CD14-positive monocyte (primary cell): ENCODE measurements around the gene TRNT1. TPM values are rescaled to one million over a fixed set of nuclear protein-coding genes. Genes with fewer than 3 reads are reported as not detected.

Source experiments
- DNase-seq, 3 donors: peaks; one replicate each; pipeline ENCODE4 v3.0.0-alpha.2; 2011 to 2022
- H2AFZ ChIP-seq: 2 replicates; pipeline ENCODE4 v1.6.0; 2012; ENCODE audit warnings: mild to moderate bottlenecking, low read depth, low read length, inconsistent platforms; ENCODE audit not compliant: insufficient read depth, poor library complexity, severe bottlenecking
- H3K27ac ChIP-seq, 2 donors: 1 replicate in 1 of 2; 2 replicates in 1 of 2; pipeline ENCODE4 v1.5.1; 2012 to 2013; ENCODE audit warnings: low read length in 2 of 2, control low read depth in 1 of 2, inconsistent platforms in 1 of 2, low read depth in 1 of 2, mild to moderate bottlenecking in 1 of 2
- H3K27me3 ChIP-seq, 2 donors: one replicate each; pipeline versions ENCODE4 v1.6.0 to v1.6.1; 2011 to 2013; ENCODE audit warnings: low read length in 2 of 2; ENCODE audit not compliant: control insufficient read depth in 2 of 2, insufficient read depth in 2 of 2
- H3K36me3 ChIP-seq, 2 donors: replicated peaks in 1 of 2; 1 replicate in 1 of 2; 2 replicates in 1 of 2; pipeline versions ENCODE4 v1.5.1 to v1.6.1; 2012 to 2013; ENCODE audit warnings: low read length in 2 of 2, control low read depth in 1 of 2, inconsistent platforms in 1 of 2, mild to moderate bottlenecking in 1 of 2; ENCODE audit not compliant: insufficient read depth in 2 of 2, control insufficient read depth in 1 of 2
- H3K4me1 ChIP-seq, 2 donors: 1 replicate in 1 of 2; 2 replicates in 1 of 2; pipeline versions ENCODE4 v1.5.1 to v1.6.1; 2012 to 2013; ENCODE audit warnings: low read length in 2 of 2, control low read depth in 1 of 2, inconsistent platforms in 1 of 2, mild to moderate bottlenecking in 1 of 2, moderate library complexity in 1 of 2; ENCODE audit not compliant: insufficient read depth in 2 of 2, control insufficient read depth in 1 of 2
- H3K4me2 ChIP-seq: replicated peaks from 2 replicates; pipeline ENCODE3; 2012; ENCODE audit warnings: low read length, moderate library complexity, mild to moderate bottlenecking; ENCODE audit not compliant: poor library complexity, severe bottlenecking; ENCODE audit errors: extremely low read depth
- H3K4me3 ChIP-seq, 3 experiments: fragments of 200-600 bp in 1 of 3; sonication (generic) in 1 of 3; replicated peaks in 1 of 3; 1 replicate in 2 of 3; 2 replicates in 1 of 3; pipeline ENCODE4 v1.5.1; 2011 to 2013; ENCODE audit warnings: low read length in 3 of 3, mild to moderate bottlenecking in 3 of 3, control low read depth in 2 of 3, low read depth in 2 of 3, inconsistent platforms in 1 of 3, moderate library complexity in 1 of 3
- H3K79me2 ChIP-seq: 2 replicates; pipeline ENCODE4 v1.6.0; 2012; ENCODE audit warnings: mild to moderate bottlenecking, control low read depth, inconsistent platforms, low read length, moderate library complexity; ENCODE audit not compliant: insufficient read depth
- H3K9ac ChIP-seq: 2 replicates; pipeline ENCODE4 v1.6.0; 2017; ENCODE audit warnings: low read length, mild to moderate bottlenecking; ENCODE audit not compliant: insufficient read depth, poor library complexity, severe bottlenecking
- H3K9me3 ChIP-seq, 2 donors: replicated peaks in 1 of 2; 1 replicate in 1 of 2; 2 replicates in 1 of 2; pipeline versions ENCODE4 v1.5.1 to v1.6.1; 2012 to 2013; ENCODE audit warnings: low read length in 2 of 2, control low read depth in 1 of 2; ENCODE audit not compliant: control insufficient read depth in 1 of 2, insufficient read depth in 1 of 2
- H4K20me1 ChIP-seq: 2 replicates; pipeline ENCODE4 v1.6.0; 2012; ENCODE audit warnings: mild to moderate bottlenecking, low read length, control low read depth, moderate library complexity; ENCODE audit not compliant: insufficient read depth
- H3K27ac Mint-ChIP-seq, 7 donors: one replicate each; pipeline ENCODE4 v1.8.0; 2020; ENCODE audit warnings: mild to moderate bottlenecking in 7 of 7, mixed read lengths in 7 of 7, moderate library complexity in 6 of 7, inconsistent platforms in 2 of 7
- H3K27me3 Mint-ChIP-seq, 3 donors: one replicate each; pipeline ENCODE4 v1.8.0; 2021 to 2022; ENCODE audit warnings: low read depth in 3 of 3, mild to moderate bottlenecking in 3 of 3, mixed read lengths in 3 of 3, moderate library complexity in 3 of 3, inconsistent platforms in 1 of 3
- H3K36me3 Mint-ChIP-seq, 2 donors: one replicate each; pipeline ENCODE4 v1.8.0; 2020; ENCODE audit warnings: mixed read lengths in 2 of 2, inconsistent platforms in 1 of 2, mild to moderate bottlenecking in 1 of 2
- H3K4me1 Mint-ChIP-seq: one replicate; pipeline ENCODE4 v1.8.0; 2020; ENCODE audit warnings: mild to moderate bottlenecking, mixed read lengths
- H3K4me3 Mint-ChIP-seq, 2 donors: one replicate each; pipeline ENCODE4 v1.8.0; 2020; ENCODE audit warnings: mild to moderate bottlenecking in 2 of 2, mixed read lengths in 2 of 2, moderate library complexity in 1 of 2
- H3K9me3 Mint-ChIP-seq, 7 donors: one replicate each; pipeline ENCODE4 v1.8.0; 2020 to 2022; ENCODE audit warnings: mixed read lengths in 7 of 7, mild to moderate bottlenecking in 6 of 7, moderate library complexity in 6 of 7, inconsistent platforms in 2 of 7
- WGBS: methylation state at CpG from one replicate; pipeline ENCODE4 v1.1.5; 2013; ENCODE audit warnings: missing lambda C conversion rate; ENCODE audit not compliant: insufficient coverage; 5-methylcytosine and 5-hydroxymethylcytosine counted together
- intact Hi-C, 2 donors: fragments of 100-400 bp; cut with micrococcal nuclease; formaldehyde crosslinking; loops; one replicate each; pipeline versions ENCODE4 v1.15.0 to v1.15.1; 2023
- polyA plus RNA-seq, 3 donors: library from polyadenylated mRNA; depleted of rRNA in 1 of 3; unstranded in 2 of 3; stranded (reverse) in 1 of 3; fragments of 300-500 nt in 2 of 3; fragments of >200 nt in 1 of 3; fragmentation: Illumina TruSeq in 2 of 3; gene quantifications; 1 replicate in 2 of 3; 2 replicates in 1 of 3; pipeline ENCODE4 v1.2.3, GENCODE V29; 2012 to 2021
- TF ChIP-seq, protein P1 (sequence below): fragments of 200-600 bp; IDR thresholded peaks from one replicate; pipeline ENCODE4 v1.8.0; 2022; ENCODE audit warnings: antibody characterized with exemption, mild to moderate bottlenecking

The TRNT1 gene
- polyA plus RNA-seq, 3 donors, result 4.4 to 15.8 (median 10.3) TPM

DNA sequence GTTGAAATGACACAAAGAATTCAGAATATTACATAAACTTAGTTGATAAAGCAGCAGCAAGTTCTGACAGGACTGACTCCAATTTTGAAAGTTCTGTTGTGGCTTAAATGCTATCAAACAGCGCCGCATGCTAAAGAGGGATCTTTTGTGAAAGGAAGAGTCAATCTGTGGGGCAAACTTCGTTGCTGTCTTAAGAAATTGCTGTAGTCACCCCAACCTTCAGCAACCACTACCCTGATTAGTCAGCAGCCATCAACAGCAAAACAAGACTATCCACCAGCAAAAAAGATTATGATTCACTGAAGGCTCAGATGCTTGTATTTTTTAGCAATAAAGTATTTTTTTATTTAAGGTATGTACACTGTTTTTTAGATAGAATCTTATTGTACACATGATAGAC, 38.5 kb downstream of the TRNT1 start:
- intact Hi-C loops, result no loop called here
- Histone ChIP-seq H3K27me3 (no peaks in the 10 kb centered on the region), H3K9me3 (no peaks in the 10 kb centered on the region), H3K4me1 (no peaks in the 10 kb centered on the region), H2AFZ (no peak overlapping the region), H3K36me3 (peaks cover 95 to 100% of the 10 kb centered on the region in 2 donors), H4K20me1 (peaks cover 19% of the 10 kb centered on the region), H3K9ac (no peak overlapping the region), H3K4me3 (no peak overlapping the region), H3K79me2 (no peaks in the 10 kb centered on the region), H3K4me2 (no peak overlapping the region), H3K27ac (no peak overlapping the region)
- H3K27ac Mint-ChIP-seq, result no peak overlapping the region
- TF ChIP-seq, protein P1, sequence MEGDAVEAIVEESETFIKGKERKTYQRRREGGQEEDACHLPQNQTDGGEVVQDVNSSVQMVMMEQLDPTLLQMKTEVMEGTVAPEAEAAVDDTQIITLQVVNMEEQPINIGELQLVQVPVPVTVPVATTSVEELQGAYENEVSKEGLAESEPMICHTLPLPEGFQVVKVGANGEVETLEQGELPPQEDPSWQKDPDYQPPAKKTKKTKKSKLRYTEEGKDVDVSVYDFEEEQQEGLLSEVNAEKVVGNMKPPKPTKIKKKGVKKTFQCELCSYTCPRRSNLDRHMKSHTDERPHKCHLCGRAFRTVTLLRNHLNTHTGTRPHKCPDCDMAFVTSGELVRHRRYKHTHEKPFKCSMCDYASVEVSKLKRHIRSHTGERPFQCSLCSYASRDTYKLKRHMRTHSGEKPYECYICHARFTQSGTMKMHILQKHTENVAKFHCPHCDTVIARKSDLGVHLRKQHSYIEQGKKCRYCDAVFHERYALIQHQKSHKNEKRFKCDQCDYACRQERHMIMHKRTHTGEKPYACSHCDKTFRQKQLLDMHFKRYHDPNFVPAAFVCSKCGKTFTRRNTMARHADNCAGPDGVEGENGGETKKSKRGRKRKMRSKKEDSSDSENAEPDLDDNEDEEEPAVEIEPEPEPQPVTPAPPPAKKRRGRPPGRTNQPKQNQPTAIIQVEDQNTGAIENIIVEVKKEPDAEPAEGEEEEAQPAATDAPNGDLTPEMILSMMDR, result no peak
- no CpG with 5 or more reads among the region's 3 CpGs for WGBS
- no peaks in the 10 kb centered on the region for H3K9me3 Mint-ChIP-seq
- H3K36me3 Mint-ChIP-seq, result peaks cover 71 to 73% of the 10 kb centered on the region in 2 donors
- H3K4me3 Mint-ChIP-seq, result no peak overlapping the region
- H3K27me3 Mint-ChIP-seq, result no peaks in the 10 kb centered on the region
- DNase-seq, result no peak
- no peaks in the 10 kb centered on the region for H3K4me1 Mint-ChIP-seq

DNA sequence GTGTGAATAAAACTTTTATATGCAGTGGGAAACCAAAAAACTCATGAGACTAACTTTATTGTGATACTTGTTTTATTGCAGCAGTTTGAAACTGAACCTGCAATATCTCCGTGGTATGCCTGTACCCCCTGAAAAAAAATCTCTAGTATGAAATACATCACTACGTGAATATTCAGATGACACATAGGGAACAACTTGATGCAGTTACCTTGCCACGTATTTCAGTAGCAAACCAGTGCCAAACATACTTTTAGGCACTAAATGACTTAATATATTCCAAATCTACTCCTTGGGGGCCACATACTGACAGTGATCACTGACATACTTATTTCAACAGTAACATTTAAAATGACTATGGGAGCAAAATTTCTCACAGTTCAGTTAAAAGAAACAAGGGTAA, 38.9 kb downstream of the TRNT1 start:
- intact Hi-C loops, result no loop called here
- peaks cover 71 to 74% of the 10 kb centered on the region in 2 donors for H3K36me3 Mint-ChIP-seq

More for the DNA sequence above, 38.9 kb downstream of the TRNT1 start:
- Mint-ChIP-seq H3K27me3 (no peaks in the 10 kb centered on the region), H3K9me3 (no peaks in the 10 kb centered on the region), H3K4me3 (no peak overlapping the region), H3K27ac (no peak overlapping the region), H3K4me1 (no peaks in the 10 kb centered on the region)
- H3K27ac ChIP-seq, result no peak overlapping the region
- H3K36me3 ChIP-seq, result peaks cover 95 to 100% of the 10 kb centered on the region in 2 donors
- 90% methylated on average over 2 of the region's 3 CpGs for WGBS
- H4K20me1 ChIP-seq, result peaks cover 19% of the 10 kb centered on the region
- H3K79me2 ChIP-seq, result peaks cover 4% of the 10 kb centered on the region
- no peak overlapping the region for H3K9ac ChIP-seq
- TF ChIP-seq, protein P1, result no peak
- H2AFZ ChIP-seq, result no peak overlapping the region
- H3K9me3 ChIP-seq, result no peaks in the 10 kb centered on the region
- no peak overlapping the region for H3K4me3 ChIP-seq
- DNase-seq, result no peak
- H3K4me1 ChIP-seq, result no peaks in the 10 kb centered on the region
- no peak overlapping the region for H3K4me2 ChIP-seq
- H3K27me3 ChIP-seq, result no peaks in the 10 kb centered on the region
